ENCODE data around the gene SMIM41.

- TF ChIP-seq CTCF (IDR thresholded peaks at IDR 0.05) (no peak), POLR2A (IDR thresholded peaks at IDR 0.05) (no peak), POLR2AphosphoS5 (IDR thresholded peaks at IDR 0.05) (no peak)
Measured at GRCh38 chr12:52148464-52149181, 69.1 kb downstream of the SMIM41 start.

All from gastroesophageal sphincter (tissue), 3 donors.